ENCODE data around the gene STPG3.
A peak's percentile ranks its signal among the peaks of the same experiment; 100 is the strongest.

Gene STPG3

GRCh38 chr9:137295238-137295811 is 44.2 kb downstream of the STPG3 start:
- TF ChIP-seq CTCF (IDR thresholded peaks at IDR 0.05; ENCODE audit: low read depth, low read length): peak; percentile 21; the same call in 1 of the 2 replicates
- peak; percentile 67 for DNase-seq
- Histone ChIP-seq H3K4me1 (peaks cover 10% of the 10 kb centered on the region), H3K4me3 (ENCODE audit: low read depth, low read length) (no peak overlapping the region), H3K27me3 (peaks cover 6% of the 10 kb centered on the region; the same call in 1 of the 2 replicates), H3K36me3 (no peaks in the 10 kb centered on the region), H3K9me3 (peaks cover 7% of the 10 kb centered on the region)

GRCh38 chr9:137295849-137296669 is 45.0 kb downstream of the STPG3 start:
- Histone ChIP-seq H3K27me3 (peaks cover 6% of the 10 kb centered on the region; the same call in 1 of the 2 replicates), H3K9me3 (peaks cover 7% of the 10 kb centered on the region), H3K4me3 (ENCODE audit: low read depth, low read length) (no peak overlapping the region), H3K4me1 (peaks cover 10% of the 10 kb centered on the region), H3K36me3 (no peaks in the 10 kb centered on the region)
- TF ChIP-seq CTCF (IDR thresholded peaks at IDR 0.05; ENCODE audit: low read depth, low read length): no peak
- DNase-seq: no peak

GRCh38 chr9:137296670-137297664 is 45.9 kb downstream of the STPG3 start:
- H3K4me1 ChIP-seq: peaks cover 10% of the 10 kb centered on the region
- H3K27me3 ChIP-seq: peaks cover 6% of the 10 kb centered on the region; the same call in 1 of the 2 replicates
- no peak for DNase-seq
- H3K9me3 ChIP-seq: peaks cover 7% of the 10 kb centered on the region
- H3K36me3 ChIP-seq: no peaks in the 10 kb centered on the region
- no peak overlapping the region for H3K4me3 ChIP-seq (ENCODE audit: low read depth, low read length)
- no peak for TF ChIP-seq CTCF (IDR thresholded peaks at IDR 0.05; ENCODE audit: low read depth, low read length)

GRCh38 chr9:137297966-137298365 is 46.9 kb downstream of the STPG3 start:
- no peak for DNase-seq
- peaks cover 10% of the 10 kb centered on the region for H3K4me1 ChIP-seq
- no peak for TF ChIP-seq CTCF (IDR thresholded peaks at IDR 0.05; ENCODE audit: low read depth, low read length)

GRCh38 chr9:137298401-137299202 is 47.5 kb downstream of the STPG3 start:
- TF ChIP-seq CTCF (IDR thresholded peaks at IDR 0.05; ENCODE audit: low read depth, low read length): no peak
- Histone ChIP-seq H3K4me1 (peaks cover 10% of the 10 kb centered on the region), H3K36me3 (no peaks in the 10 kb centered on the region), H3K27me3 (peaks cover 6% of the 10 kb centered on the region; the same call in 1 of the 2 replicates), H3K4me3 (ENCODE audit: low read depth, low read length) (no peak overlapping the region), H3K9me3 (peaks cover 7% of the 10 kb centered on the region)
- DNase-seq: peak; percentile 13

More at GRCh38 chr9:137297966-137298365, 46.9 kb downstream of the STPG3 start:
- peaks cover 6% of the 10 kb centered on the region; the same call in 1 of the 2 replicates for H3K27me3 ChIP-seq
- H3K4me3 ChIP-seq (ENCODE audit: low read depth, low read length): no peak overlapping the region
- no peaks in the 10 kb centered on the region for H3K36me3 ChIP-seq
- H3K9me3 ChIP-seq: peaks cover 7% of the 10 kb centered on the region

Data from BE2C (cell line).